Hepatocyte (in vitro differentiated cells): ENCODE data around the gene RFX8.
A peak's percentile ranks its signal among the peaks of the same experiment; 100 is the strongest.

Source experiments
- CTCF ChIP-seq: fragments of 200-600 bp; sonication (generic); IDR thresholded peaks from 2 replicates; pipeline ENCODE4 v1.5.1; 2016; ENCODE audit warnings: antibody characterized with exemption, mild to moderate bottlenecking; ENCODE audit not compliant: poor library complexity
- EZH2 ChIP-seq: fragments of 200-600 bp; sonication (generic); IDR thresholded peaks from 2 replicates; pipeline ENCODE4 v1.6.1; 2016; ENCODE audit warnings: antibody characterized with exemption, mild to moderate bottlenecking, borderline replicate concordance
- EZH2phosphoT487 ChIP-seq: fragments of 200-600 bp; sonication (generic); IDR thresholded peaks from one replicate; pipeline ENCODE4 v1.6.1; 2018; ENCODE audit warnings: antibody characterized with exemption, mild to moderate bottlenecking, low read depth, moderate library complexity; ENCODE audit not compliant: unreplicated experiment, severe bottlenecking

- peak; percentile 69 for TF ChIP-seq CTCF
- no peak for TF ChIP-seq EZH2
- TF ChIP-seq EZH2phosphoT487, result no peak
Measured at GRCh38 chr2:101419096-101419663, 55.7 kb downstream of the RFX8 start.
